ENCODE measurements around the gene GPC1. TPM values are rescaled to one million over a fixed set of nuclear protein-coding genes. Genes with fewer than 3 reads are reported as not detected.

Gene GPC1
- total and polyA plus RNA-seq, 2 donors (not counting 1 experiment from before 2014, with no cell fraction given), result 1.2 to 3.3 TPM

- no peak overlapping the region for H3K4me2 ChIP-seq (replicated peaks; ENCODE audit: low read depth, low read length, poor library complexity, severe bottlenecking)
- no peak for DNase-seq
- no peak overlapping the region for H3K27ac ChIP-seq (ENCODE audit: low read length in 2 of 2)
- H3K4me3 ChIP-seq (ENCODE audit: control extremely low read depth in 1 of 5, extremely low read depth in 1 of 5, insufficient read depth in 1 of 5, low read depth in 2 of 5, low read length in 4 of 5), result no peak overlapping the region
- H3K36me3 ChIP-seq (replicated peaks in 1 of 2; ENCODE audit: control extremely low read depth in 1 of 2, control insufficient read depth in 1 of 2, extremely low read depth in 1 of 2, insufficient read depth in 2 of 2, low read length in 1 of 2), result peaks cover 0 to 15% of the 10 kb centered on the region in 2 experiments
- peaks cover 0 to 6% of the 10 kb centered on the region in 2 donors for H3K4me1 ChIP-seq (ENCODE audit: control insufficient read depth in 2 of 2, insufficient read depth in 2 of 2, low read length in 2 of 2)
- TF ChIP-seq EZH2 (IDR thresholded peaks at IDR 0.05; ENCODE audit: borderline replicate concordance, insufficient read depth, low read depth, low read length, poor library complexity, severe bottlenecking) (no peak), CTCF (IDR thresholded peaks at IDR 0.05) (no peak)
- Mint-ChIP-seq H3K27ac (no peak overlapping the region), H3K4me3 (no peak overlapping the region), H3K27me3 (no peaks in the 10 kb centered on the region), H3K4me1 (no peaks in the 10 kb centered on the region), H3K9me3 (ENCODE audit: insufficient read depth) (no peaks in the 10 kb centered on the region)
- 97% methylated on average over 4 of the region's 5 CpGs for WGBS (ENCODE audit: insufficient coverage)
- H3K9me3 ChIP-seq (ENCODE audit: control extremely low read depth in 1 of 3, control insufficient read depth in 2 of 3, insufficient read depth in 1 of 3, low read length in 2 of 3), result peaks cover 0 to 2% (median 0%) of the 10 kb centered on the region in 3 donors
- no peaks in the 10 kb centered on the region for H3K79me2 ChIP-seq (ENCODE audit: control insufficient read depth, insufficient read depth, low read length)
- ChIA-PET POLR2A (no interaction called here), CTCF (no interaction called here)
- H2AFZ ChIP-seq (ENCODE audit: insufficient read depth, low read depth, low read length, poor library complexity, severe bottlenecking), result no peak overlapping the region
- no peaks in the 10 kb centered on the region for H4K20me1 ChIP-seq (ENCODE audit: control insufficient read depth, insufficient read depth, low read length, poor library complexity, severe bottlenecking)
- no peaks in the 10 kb centered on the region for H3K27me3 ChIP-seq (replicated peaks in 1 of 4; ENCODE audit: control extremely low read depth in 1 of 4, control insufficient read depth in 3 of 4, insufficient read depth in 4 of 4, low read length in 3 of 4)
- no peak overlapping the region for H3K9ac ChIP-seq (ENCODE audit: low read length)
- no peak for ATAC-seq (ENCODE audit: low read depth)
- intact Hi-C loops (cut with micrococcal nuclease), result no loop called here
Measured at GRCh38 chr2:240502059-240502429, 66.6 kb downstream of the GPC1 start.

- Histone ChIP-seq H4K20me1 (ENCODE audit: control insufficient read depth, insufficient read depth, low read length, poor library complexity, severe bottlenecking) (no peaks in the 10 kb centered on the region), H3K9me3 (ENCODE audit: control extremely low read depth in 1 of 3, control insufficient read depth in 2 of 3, insufficient read depth in 1 of 3, low read length in 2 of 3) (peaks cover 0 to 2% (median 0%) of the 10 kb centered on the region in 3 donors), H3K27ac (ENCODE audit: low read length in 2 of 2) (no peak overlapping the region), H3K4me3 (ENCODE audit: control extremely low read depth in 1 of 5, extremely low read depth in 1 of 5, insufficient read depth in 1 of 5, low read depth in 2 of 5, low read length in 4 of 5) (no peak overlapping the region), H2AFZ (ENCODE audit: insufficient read depth, low read depth, low read length, poor library complexity, severe bottlenecking) (no peak overlapping the region), H3K4me1 (ENCODE audit: control insufficient read depth in 2 of 2, insufficient read depth in 2 of 2, low read length in 2 of 2) (peaks cover 0 to 6% of the 10 kb centered on the region in 2 donors), H3K27me3 (replicated peaks in 1 of 4; ENCODE audit: control extremely low read depth in 1 of 4, control insufficient read depth in 3 of 4, insufficient read depth in 4 of 4, low read length in 3 of 4) (no peaks in the 10 kb centered on the region), H3K9ac (ENCODE audit: low read length) (no peak overlapping the region), H3K36me3 (replicated peaks in 1 of 2; ENCODE audit: control extremely low read depth in 1 of 2, control insufficient read depth in 1 of 2, extremely low read depth in 1 of 2, insufficient read depth in 2 of 2, low read length in 1 of 2) (peaks cover 0 to 15% of the 10 kb centered on the region in 2 experiments), H3K4me2 (replicated peaks; ENCODE audit: low read depth, low read length, poor library complexity, severe bottlenecking) (no peak overlapping the region), H3K79me2 (ENCODE audit: control insufficient read depth, insufficient read depth, low read length) (no peaks in the 10 kb centered on the region)
- intact Hi-C loops (cut with micrococcal nuclease), result no loop called here
- no peaks in the 10 kb centered on the region for H3K4me1 Mint-ChIP-seq
- TF ChIP-seq CTCF (IDR thresholded peaks at IDR 0.05) (no peak), EZH2 (IDR thresholded peaks at IDR 0.05; ENCODE audit: borderline replicate concordance, insufficient read depth, low read depth, low read length, poor library complexity, severe bottlenecking) (no peak)
- 93% methylated on average over 13 of the region's 14 CpGs for WGBS (ENCODE audit: insufficient coverage)
- no peaks in the 10 kb centered on the region for H3K27me3 Mint-ChIP-seq
- no peak for ATAC-seq (ENCODE audit: low read depth)
- H3K27ac Mint-ChIP-seq, result no peak overlapping the region
- DNase-seq, result no peak
- ChIA-PET CTCF (interaction anchor here (2.1 kb wide), 1 partner anchor 11 kb away, joined by 6 read pairs; no protein-coding TSS in a partner anchor), POLR2A (no interaction called here)
- H3K4me3 Mint-ChIP-seq, result no peak overlapping the region
- H3K9me3 Mint-ChIP-seq (ENCODE audit: insufficient read depth), result no peaks in the 10 kb centered on the region
Measured at GRCh38 chr2:240502430-240503121, 67.1 kb downstream of the GPC1 start.
